Epithelial cell of esophagus (primary cell): ENCODE measurements around the gene NT5C1B.

Source experiments
- DNase-seq: peaks from one replicate; pipeline ENCODE4 v3.0.0; 2010; ENCODE audit warnings: low read depth
- H3K4me3 ChIP-seq: 2 replicates; pipeline ENCODE4 v1.5.1; 2011; ENCODE audit warnings: mild to moderate bottlenecking, low read length, control low read depth
- CTCF ChIP-seq: IDR thresholded peaks from 2 replicates; pipeline ENCODE4 v1.5.1; 2011; ENCODE audit warnings: low read depth, mild to moderate bottlenecking, low read length, control low read depth, inconsistent platforms; ENCODE audit not compliant: insufficient read depth; ENCODE audit errors: missing control alignments

Gene NT5C1B

GRCh38 chr2:18519914-18520450, 69.4 kb downstream of the NT5C1B start:
- no peak overlapping the region for H3K4me3 ChIP-seq
- TF ChIP-seq CTCF: no peak
- no peak for DNase-seq

GRCh38 chr2:18518116-18519111, 71.0 kb downstream of the NT5C1B start:
- TF ChIP-seq CTCF: no peak
- H3K4me3 ChIP-seq: no peak overlapping the region
- DNase-seq: peak; percentile 18

GRCh38 chr2:18517386-18517785, 72.0 kb downstream of the NT5C1B start:
- no peak overlapping the region for H3K4me3 ChIP-seq
- no peak for TF ChIP-seq CTCF
- no peak for DNase-seq

- no peak for TF ChIP-seq CTCF
Measured at GRCh38 chr2:18516112-18516511, 73.3 kb downstream of the NT5C1B start.

GRCh38 chr2:18514526-18515461, 74.6 kb downstream of the NT5C1B start:
- no peak overlapping the region for H3K4me3 ChIP-seq
- no peak for DNase-seq
- no peak for TF ChIP-seq CTCF

More at GRCh38 chr2:18516112-18516511, 73.3 kb downstream of the NT5C1B start:
- DNase-seq: no peak
- H3K4me3 ChIP-seq: no peak overlapping the region
